GM21423 (cell line): ENCODE data around the gene ABHD12.
"Not testable (repeated sequence)": the region's sequence is repeated elsewhere in the genome, so short reads cannot be mapped to it uniquely, and the experiment has no call there.

Source experiments
- ATAC-seq: cut with Tn5 transposase; IDR thresholded peaks from one replicate; pipeline ENCODE4 v1.9.1; 2021; ENCODE audit warnings: mild to moderate bottlenecking, moderate library complexity; ENCODE audit not compliant: unreplicated experiment

The ABHD12 gene

DNA sequence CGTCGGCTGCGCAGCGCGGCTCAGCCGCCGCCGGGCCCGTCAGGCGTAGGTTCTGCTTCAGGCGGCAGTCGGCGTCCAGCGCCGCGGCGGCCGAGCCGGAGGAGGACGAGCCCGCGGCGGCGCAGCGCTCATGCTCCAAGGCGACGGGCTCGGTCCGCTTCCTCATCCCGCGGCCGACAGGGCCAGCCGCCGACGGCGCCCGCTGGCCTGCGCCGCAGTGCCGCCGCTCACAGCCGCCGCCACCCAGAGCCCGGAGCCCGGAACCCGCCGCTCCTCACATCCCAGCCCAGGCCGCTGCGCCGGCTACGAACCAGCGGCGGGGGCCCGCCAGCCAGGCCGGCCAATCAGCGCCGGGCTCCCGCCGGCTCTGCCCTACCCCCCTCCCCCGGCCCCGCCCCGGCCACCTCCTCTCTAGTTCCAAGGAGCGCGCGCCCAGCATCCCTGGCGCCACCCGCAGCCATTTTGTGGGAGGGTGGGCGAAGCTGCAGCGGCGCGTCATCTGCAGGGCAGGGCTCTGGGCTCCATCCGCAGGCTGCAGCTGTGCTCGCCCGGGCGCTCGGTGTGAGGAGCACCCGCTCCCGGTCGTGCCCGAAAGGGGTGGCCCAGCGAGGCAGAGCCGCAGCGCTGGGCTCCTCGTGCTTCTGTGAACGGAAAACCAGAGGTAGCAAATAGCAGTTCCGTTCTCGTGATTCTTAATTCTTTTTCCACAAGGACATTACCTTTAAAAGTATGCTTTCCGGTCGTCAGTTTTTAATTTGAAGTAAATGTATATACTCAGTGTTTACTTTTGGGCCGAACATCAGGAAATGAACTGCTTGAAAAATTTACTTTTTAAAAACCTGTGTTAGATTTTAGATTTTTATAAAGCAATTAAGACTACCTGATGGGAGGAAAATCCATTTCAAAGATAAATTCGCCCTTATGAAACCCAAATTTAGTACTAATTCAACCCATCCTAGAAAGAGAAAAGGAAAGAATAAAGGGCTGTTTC is at the start of gene ABHD12:
ABHD12 (minus strand) TSS at position 298 of the 991 bp plus-strand sequence; CDS start at position 166, 132 bp downstream.
- peak; percentile 87 for ATAC-seq

GRCh38 chr20:25439328-25439727 is 48.7 kb upstream of the ABHD12 start:
- no peak for ATAC-seq

GRCh38 chr20:25437153-25437581 is 46.5 kb upstream of the ABHD12 start:
- no peak for ATAC-seq

GRCh38 chr20:25424536-25424935 is 33.9 kb upstream of the ABHD12 start:
- no peak for ATAC-seq

GRCh38 chr20:25422032-25422431 is 31.4 kb upstream of the ABHD12 start:
- ATAC-seq = no peak

- ATAC-seq = no peak
Observed at GRCh38 chr20:25421102-25421501, 30.5 kb upstream of the ABHD12 start.

DNA sequence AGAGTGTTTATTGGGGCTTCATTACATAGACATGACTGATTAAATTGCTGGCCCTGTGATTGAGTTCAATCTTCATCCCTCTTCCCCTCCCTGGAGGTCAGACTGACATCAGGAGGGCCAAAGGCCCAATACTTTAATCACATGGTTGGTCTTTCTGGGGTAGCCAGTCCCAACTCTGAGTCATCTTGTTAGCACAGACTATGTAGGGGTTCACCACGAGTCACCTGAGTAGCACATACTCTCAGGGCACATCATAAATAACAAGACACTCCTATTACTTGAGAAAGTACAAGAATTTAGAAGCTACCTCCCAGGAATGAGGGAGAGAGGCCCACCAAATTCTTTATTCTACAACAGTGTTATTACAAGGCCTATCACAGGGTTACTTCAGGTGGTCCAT is 28.1 kb upstream of the ABHD12 start:
- ATAC-seq = no peak

DNA sequence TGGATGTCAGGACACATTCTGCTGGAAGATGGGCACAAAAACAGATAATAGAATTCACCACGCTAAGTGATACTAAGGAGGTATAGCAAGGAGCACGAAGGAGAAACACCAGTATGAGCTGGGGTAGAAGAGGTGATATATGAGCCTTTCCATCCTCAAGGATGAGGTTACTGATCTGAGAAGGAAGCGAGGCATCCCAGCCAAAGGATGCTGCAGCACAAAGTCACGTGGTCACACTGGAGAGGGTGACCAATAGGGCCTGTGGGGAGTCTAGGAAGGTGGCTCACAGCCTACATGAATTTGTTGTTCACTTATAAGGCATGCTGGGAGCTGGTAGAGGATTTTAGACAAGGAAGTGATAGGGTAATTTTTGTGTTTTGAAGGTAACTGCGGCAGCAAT is 18.3 kb upstream of the ABHD12 start:
- ATAC-seq = no peak

GRCh38 chr20:25408170-25408547 is 17.5 kb upstream of the ABHD12 start:
- no peak for ATAC-seq

DNA sequence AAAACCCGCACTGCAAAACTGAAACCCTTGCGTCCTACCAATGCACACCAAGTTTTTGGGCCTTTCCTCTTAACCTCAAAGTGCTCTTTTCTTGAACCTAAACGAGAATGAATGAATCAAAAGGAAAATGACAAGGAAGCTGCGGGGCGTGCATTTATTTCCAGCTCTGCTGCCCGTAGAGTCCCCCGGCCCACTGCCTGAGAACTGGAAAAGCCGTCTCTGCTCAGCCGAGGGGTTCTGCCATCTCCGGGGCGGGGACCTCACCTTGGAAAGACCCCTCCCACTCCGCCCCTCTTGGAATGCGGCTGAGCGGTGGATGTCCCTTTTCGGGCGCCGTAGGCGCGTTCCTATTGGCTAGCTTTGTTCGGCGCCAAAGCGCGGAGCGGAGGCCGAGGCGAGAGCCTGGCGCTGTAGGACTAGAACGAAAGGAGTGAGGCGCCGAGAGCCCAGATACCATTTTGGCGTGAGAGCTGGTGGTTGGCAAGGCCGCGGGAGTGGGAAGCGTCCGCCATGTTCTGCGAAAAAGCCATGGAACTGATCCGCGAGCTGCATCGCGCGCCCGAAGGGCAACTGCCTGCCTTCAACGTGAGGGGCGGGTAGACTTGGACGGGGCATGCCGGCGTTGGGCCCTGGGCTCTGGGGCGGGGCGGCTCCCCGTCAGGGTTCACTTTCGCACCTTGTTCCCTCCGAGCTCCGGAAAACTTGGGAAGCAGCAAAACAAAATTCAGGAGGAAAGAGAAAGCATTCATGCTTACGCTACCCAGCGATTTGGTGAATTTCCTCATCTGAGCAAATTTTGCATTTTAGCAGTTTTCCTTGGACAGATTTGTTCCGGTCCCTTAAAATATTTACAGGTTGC is 16.9 kb upstream of the ABHD12 start, which contains the start of gene GINS1:
GINS1 (plus strand) TSS at position 363 of the 859 bp plus-strand sequence; CDS start at position 511, 148 bp downstream.
- peak; percentile 88 for ATAC-seq

DNA sequence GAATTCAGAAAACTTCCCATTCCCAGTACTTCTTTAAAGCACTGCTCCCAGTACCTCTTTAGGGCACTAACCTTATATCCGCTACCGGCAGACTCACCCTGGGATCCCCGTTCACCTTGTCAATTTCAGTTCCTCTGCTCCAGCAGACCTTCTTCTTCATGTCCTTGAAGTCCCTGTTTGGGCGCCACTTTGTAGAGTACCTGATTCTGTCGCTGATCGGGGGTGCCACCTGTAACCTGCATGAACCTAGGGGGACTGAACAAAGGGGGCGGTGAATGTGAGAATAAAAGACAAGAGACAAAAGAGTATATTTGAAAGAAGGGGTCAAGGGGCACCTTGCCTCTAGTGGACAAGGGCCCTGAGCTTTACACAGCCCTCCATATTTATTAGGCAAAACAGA is 11.9 kb upstream of the ABHD12 start:
- ATAC-seq = no peak

- ATAC-seq = not testable (repeated sequence)
Observed at GRCh38 chr20:25400291-25400732, 9.7 kb upstream of the ABHD12 start.

DNA sequence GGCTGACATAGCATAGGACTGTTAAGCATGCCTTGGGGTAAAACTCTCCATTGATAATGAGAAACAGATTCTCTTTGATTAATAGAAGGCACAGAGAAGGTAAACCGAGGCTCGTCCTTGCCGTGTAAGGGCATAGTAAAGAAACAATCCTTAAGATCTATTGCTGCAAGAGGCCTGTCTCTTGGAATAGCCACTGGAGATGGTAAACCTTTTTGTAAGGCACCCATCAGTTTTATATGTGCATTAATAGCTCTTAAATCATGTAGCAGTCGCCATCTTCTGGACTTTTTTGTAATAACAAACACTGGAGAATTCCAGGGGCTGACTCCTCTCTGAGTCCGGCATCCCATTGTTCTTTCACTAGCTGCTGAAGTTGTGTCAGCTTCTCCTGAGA is 8.4 kb upstream of the ABHD12 start:
- ATAC-seq = no peak

- ATAC-seq = no peak
Observed at GRCh38 chr20:25398376-25399036, 7.9 kb upstream of the ABHD12 start.

GRCh38 chr20:25397821-25398220 is 7.2 kb upstream of the ABHD12 start:
- no peak for ATAC-seq

- no peak for ATAC-seq
Observed at GRCh38 chr20:25397096-25397495, 6.5 kb upstream of the ABHD12 start.

DNA sequence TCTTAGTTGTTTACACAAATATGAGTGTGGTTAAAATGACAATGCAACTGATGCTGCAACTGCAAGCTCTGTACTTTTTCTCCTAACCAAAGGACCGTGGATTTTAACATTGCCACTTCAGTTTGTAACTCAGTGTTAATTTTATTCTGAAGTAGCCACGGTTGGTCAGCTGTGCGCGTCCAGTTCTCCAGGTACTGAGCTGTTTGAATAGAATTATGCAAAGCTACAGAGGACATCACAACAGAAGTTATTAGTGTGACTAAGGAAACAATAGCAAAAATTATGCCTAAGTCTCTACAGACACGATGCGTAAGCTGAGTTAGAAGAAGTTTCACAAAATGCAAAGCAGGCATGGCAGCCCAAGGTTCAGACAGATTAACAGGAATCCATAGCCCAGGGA is 4.4 kb upstream of the ABHD12 start:
- ATAC-seq = no peak

DNA sequence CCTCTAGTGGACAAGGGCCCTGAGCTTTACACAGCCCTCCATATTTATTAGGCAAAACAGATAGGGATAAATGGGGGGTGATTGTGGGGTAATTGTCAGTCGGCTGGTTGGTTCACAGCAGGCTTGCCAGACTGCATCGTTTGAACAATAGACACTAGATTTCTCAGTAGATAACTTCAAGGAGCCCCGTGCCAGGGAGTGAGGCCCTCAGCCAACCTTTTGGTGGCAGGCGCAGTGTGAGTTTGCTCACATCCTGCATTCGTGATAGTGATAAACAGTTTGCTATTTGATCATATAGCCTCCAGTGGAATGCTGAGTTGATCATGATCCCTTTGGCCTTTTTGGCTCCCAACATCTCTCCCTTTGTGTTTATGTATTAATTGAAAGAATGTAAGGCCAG is 3.6 kb upstream of the ABHD12 start:
- no peak for ATAC-seq

GRCh38 chr20:25389858-25390537 is 637 bp downstream of the ABHD12 start:
- ATAC-seq = peak; percentile 23

- ATAC-seq = no peak
Observed at GRCh38 chr20:25389401-25389857, 1.2 kb downstream of the ABHD12 start.
